Measurements from ENCODE around the gene FOLR1.

DNA sequence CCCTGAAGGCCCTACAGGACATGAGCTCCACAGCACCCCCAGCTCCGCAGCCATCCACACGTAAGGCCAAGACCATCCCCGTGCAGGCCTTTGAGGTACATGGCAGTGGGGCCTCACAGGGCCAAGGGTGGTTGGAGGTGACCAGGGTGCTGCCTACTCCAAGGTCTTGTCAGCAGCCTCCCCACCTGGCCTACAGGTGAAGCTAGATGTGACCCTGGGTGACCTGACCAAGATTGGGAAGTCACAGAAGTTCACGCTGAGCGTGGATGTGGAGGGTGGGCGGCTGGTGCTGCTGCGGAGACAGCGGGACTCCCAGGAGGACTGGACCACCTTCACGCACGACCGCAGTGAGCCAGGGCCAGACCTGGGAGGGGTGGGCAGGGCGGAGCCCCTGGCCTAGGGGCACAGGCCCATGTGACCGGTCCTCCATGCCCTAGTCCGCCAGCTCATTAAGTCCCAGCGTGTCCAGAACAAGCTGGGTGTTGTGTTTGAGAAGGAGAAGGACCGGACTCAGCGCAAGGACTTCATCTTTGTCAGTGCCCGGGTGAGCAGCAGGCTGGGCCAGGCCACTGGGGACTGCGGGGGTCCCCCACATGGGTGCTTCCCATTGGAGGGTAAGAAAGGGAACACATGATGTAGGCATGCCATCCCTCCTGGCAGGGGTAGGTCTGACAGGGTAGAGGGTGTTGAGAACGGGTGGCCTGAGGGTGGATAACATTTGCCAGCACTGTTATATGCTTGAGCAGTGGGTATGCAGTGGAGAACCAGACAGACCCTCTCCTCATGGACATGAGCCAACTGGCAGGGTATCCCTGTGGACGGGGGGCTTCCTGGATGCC is 38.2 kb downstream of the FOLR1 start:
- TF ChIP-seq, protein P1, sequence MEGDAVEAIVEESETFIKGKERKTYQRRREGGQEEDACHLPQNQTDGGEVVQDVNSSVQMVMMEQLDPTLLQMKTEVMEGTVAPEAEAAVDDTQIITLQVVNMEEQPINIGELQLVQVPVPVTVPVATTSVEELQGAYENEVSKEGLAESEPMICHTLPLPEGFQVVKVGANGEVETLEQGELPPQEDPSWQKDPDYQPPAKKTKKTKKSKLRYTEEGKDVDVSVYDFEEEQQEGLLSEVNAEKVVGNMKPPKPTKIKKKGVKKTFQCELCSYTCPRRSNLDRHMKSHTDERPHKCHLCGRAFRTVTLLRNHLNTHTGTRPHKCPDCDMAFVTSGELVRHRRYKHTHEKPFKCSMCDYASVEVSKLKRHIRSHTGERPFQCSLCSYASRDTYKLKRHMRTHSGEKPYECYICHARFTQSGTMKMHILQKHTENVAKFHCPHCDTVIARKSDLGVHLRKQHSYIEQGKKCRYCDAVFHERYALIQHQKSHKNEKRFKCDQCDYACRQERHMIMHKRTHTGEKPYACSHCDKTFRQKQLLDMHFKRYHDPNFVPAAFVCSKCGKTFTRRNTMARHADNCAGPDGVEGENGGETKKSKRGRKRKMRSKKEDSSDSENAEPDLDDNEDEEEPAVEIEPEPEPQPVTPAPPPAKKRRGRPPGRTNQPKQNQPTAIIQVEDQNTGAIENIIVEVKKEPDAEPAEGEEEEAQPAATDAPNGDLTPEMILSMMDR (conservative IDR thresholded peaks at IDR 0.05 in 1 of 2, IDR thresholded peaks at IDR 0.05 in 1 of 2; ENCODE audit: low read depth in 1 of 2, low read length in 2 of 2): no peak
- TF ChIP-seq EZH2 (IDR thresholded peaks at IDR 0.05; ENCODE audit: low read length, missing control alignments): no peak
